Measurements from ENCODE around the gene PPP1R3C. TPM values are rescaled to one million over a fixed set of nuclear protein-coding genes. Genes with fewer than 3 reads are reported as not detected.

PPP1R3C gene
- total RNA-seq, 4 donors from 2014 or later, result 1.1 to 4.6 (median 3.0) TPM

GRCh38 chr10:91677911-91678310 is 45.0 kb upstream of the PPP1R3C start:
- DNase-seq, result no peak
- H3K4me1 ChIP-seq, result no peaks in the 10 kb centered on the region
- H3K36me3 ChIP-seq, result no peaks in the 10 kb centered on the region
- H3K4me3 ChIP-seq, result no peak overlapping the region
- WGBS, 2 donors (ENCODE audit: low coverage in 1 of 2), result 50 to 82% methylated on average over 2 of the region's 2 CpGs
- no peak for TF ChIP-seq EP300 (IDR thresholded peaks at IDR 0.05; ENCODE audit: low read depth)
- no peak for TF ChIP-seq POLR2A (IDR thresholded peaks at IDR 0.05)
- no peak for TF ChIP-seq CTCF (IDR thresholded peaks at IDR 0.05)
- TF ChIP-seq POLR2AphosphoS5 (IDR thresholded peaks at IDR 0.05), result no peak
- no peak overlapping the region for H3K27ac ChIP-seq
- no peaks in the 10 kb centered on the region for H3K9me3 ChIP-seq
- no peaks in the 10 kb centered on the region for H3K27me3 ChIP-seq
- in situ Hi-C loops (cut with MboI; ENCODE audit: low pct_ligation_motif_present in 1 of 4, low pct_unique_long_range_greater_than_20kb in 1 of 4, low sequenced_read_pairs in 3 of 4) (no loop called here), intact Hi-C loops (cut with DNase I; ENCODE audit: low total_unique reads) (no loop called here)

- no peak overlapping the region for H3K27ac ChIP-seq
- no peaks in the 10 kb centered on the region for H3K36me3 ChIP-seq
- H3K4me3 ChIP-seq, result no peak overlapping the region
- H3K4me1 ChIP-seq, result no peaks in the 10 kb centered on the region
- no peaks in the 10 kb centered on the region for H3K27me3 ChIP-seq
- in situ Hi-C loops (cut with MboI; ENCODE audit: low pct_ligation_motif_present in 1 of 4, low pct_unique_long_range_greater_than_20kb in 1 of 4, low sequenced_read_pairs in 3 of 4) (no loop called here), intact Hi-C loops (cut with DNase I; ENCODE audit: low total_unique reads) (no loop called here)
- DNase-seq, result no peak
- WGBS, 2 donors (ENCODE audit: low coverage in 1 of 2), result 40 to 57% methylated on average over 4 to 5 of the region's 5 CpGs
- H3K9me3 ChIP-seq, result no peaks in the 10 kb centered on the region
- no peak for TF ChIP-seq EP300 (IDR thresholded peaks at IDR 0.05; ENCODE audit: low read depth)
Measured at GRCh38 chr10:91672021-91672608, 39.2 kb upstream of the PPP1R3C start.

GRCh38 chr10:91668913-91669312 is 36.0 kb upstream of the PPP1R3C start:
- H3K27me3 ChIP-seq, result no peaks in the 10 kb centered on the region
- WGBS, 2 donors (ENCODE audit: low coverage in 1 of 2), result 67% methylated on average over 3 of the region's 3 CpGs
- no peaks in the 10 kb centered on the region for H3K36me3 ChIP-seq
- no peaks in the 10 kb centered on the region for H3K4me1 ChIP-seq
- in situ Hi-C loops (cut with MboI; ENCODE audit: low pct_ligation_motif_present in 1 of 4, low pct_unique_long_range_greater_than_20kb in 1 of 4, low sequenced_read_pairs in 3 of 4), result no loop called here
- H3K9me3 ChIP-seq, result no peaks in the 10 kb centered on the region
- no peak overlapping the region for H3K4me3 ChIP-seq
- intact Hi-C loops (cut with DNase I; ENCODE audit: low total_unique reads), result no loop called here
- TF ChIP-seq CTCF (IDR thresholded peaks at IDR 0.05) (no peak), POLR2A (IDR thresholded peaks at IDR 0.05) (no peak), EP300 (IDR thresholded peaks at IDR 0.05; ENCODE audit: low read depth) (no peak), POLR2AphosphoS5 (IDR thresholded peaks at IDR 0.05) (no peak)
- no peak overlapping the region for H3K27ac ChIP-seq
- no peak for DNase-seq

GRCh38 chr10:91665842-91666241 is 33.0 kb upstream of the PPP1R3C start:
- TF ChIP-seq EP300 (IDR thresholded peaks at IDR 0.05; ENCODE audit: low read depth), result no peak
- TF ChIP-seq POLR2AphosphoS5 (IDR thresholded peaks at IDR 0.05), result no peak
- no peak for TF ChIP-seq POLR2A (IDR thresholded peaks at IDR 0.05)
- TF ChIP-seq CTCF (IDR thresholded peaks at IDR 0.05), result no peak
- in situ Hi-C loops (cut with MboI; ENCODE audit: low pct_ligation_motif_present in 1 of 4, low pct_unique_long_range_greater_than_20kb in 1 of 4, low sequenced_read_pairs in 3 of 4), result no loop called here
- no peaks in the 10 kb centered on the region for H3K4me1 ChIP-seq
- no peaks in the 10 kb centered on the region for H3K27me3 ChIP-seq
- no peaks in the 10 kb centered on the region for H3K36me3 ChIP-seq
- no peaks in the 10 kb centered on the region for H3K9me3 ChIP-seq
- H3K27ac ChIP-seq, result no peak overlapping the region
- intact Hi-C loops (cut with DNase I; ENCODE audit: low total_unique reads), result no loop called here
- no peak overlapping the region for H3K4me3 ChIP-seq
- DNase-seq, result no peak

GRCh38 chr10:91664426-91664825 is 31.6 kb upstream of the PPP1R3C start:
- intact Hi-C loops (cut with DNase I; ENCODE audit: low total_unique reads), result no loop called here
- 90 to 100% methylated on average over 2 of the region's 2 CpGs for WGBS, 2 donors (ENCODE audit: low coverage in 1 of 2)
- H3K36me3 ChIP-seq, result no peaks in the 10 kb centered on the region

More at GRCh38 chr10:91664426-91664825, 31.6 kb upstream of the PPP1R3C start:
- Histone ChIP-seq H3K27me3 (no peaks in the 10 kb centered on the region), H3K4me1 (no peaks in the 10 kb centered on the region), H3K27ac (no peak overlapping the region), H3K9me3 (no peaks in the 10 kb centered on the region), H3K4me3 (no peak overlapping the region)
- in situ Hi-C loops (cut with MboI; ENCODE audit: low pct_ligation_motif_present in 1 of 4, low pct_unique_long_range_greater_than_20kb in 1 of 4, low sequenced_read_pairs in 3 of 4), result no loop called here
- no peak for TF ChIP-seq POLR2A (IDR thresholded peaks at IDR 0.05)
- no peak for TF ChIP-seq CTCF (IDR thresholded peaks at IDR 0.05)
- no peak for TF ChIP-seq POLR2AphosphoS5 (IDR thresholded peaks at IDR 0.05)
- DNase-seq, result no peak
